Measurements from ENCODE around the gene ENPP6.

Gene ENPP6

DNA sequence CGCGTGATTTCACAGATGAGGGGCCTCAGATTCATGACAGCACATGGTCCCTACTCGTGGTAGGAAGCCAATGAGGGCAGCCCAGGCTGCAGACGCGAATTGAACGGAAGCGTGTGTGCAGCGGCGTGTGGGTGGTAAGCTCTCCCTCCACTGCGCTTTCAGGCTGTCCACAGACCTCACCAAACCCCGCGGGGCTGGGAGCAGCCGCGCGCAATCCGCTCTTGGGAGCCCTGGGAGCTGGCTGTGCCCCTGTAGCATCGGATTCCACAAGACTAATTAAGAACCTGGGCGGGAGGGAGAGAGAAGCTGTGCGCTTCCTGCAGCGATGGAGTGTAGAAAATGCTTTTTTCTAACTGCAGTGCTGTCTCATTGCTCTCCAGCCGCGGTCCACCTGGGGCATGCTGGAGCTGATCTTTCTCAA lies 177.7 kb downstream of the ENPP6 start (continued):
- TF ChIP-seq, protein P1, sequence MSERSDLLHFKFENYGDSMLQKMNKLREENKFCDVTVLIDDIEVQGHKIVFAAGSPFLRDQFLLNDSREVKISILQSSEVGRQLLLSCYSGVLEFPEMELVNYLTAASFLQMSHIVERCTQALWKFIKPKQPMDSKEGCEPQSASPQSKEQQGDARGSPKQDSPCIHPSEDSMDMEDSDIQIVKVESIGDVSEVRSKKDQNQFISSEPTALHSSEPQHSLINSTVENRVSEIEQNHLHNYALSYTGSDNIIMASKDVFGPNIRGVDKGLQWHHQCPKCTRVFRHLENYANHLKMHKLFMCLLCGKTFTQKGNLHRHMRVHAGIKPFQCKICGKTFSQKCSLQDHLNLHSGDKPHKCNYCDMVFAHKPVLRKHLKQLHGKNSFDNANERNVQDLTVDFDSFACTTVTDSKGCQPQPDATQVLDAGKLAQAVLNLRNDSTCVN (tag by site-specific recombination; optimal IDR thresholded peaks at IDR 0.05): no peak
- TF ChIP-seq ZNF157 (tag by site-specific recombination; IDR thresholded peaks at IDR 0.05) (no peak), KLF1 (tag by site-specific recombination; IDR thresholded peaks at IDR 0.05) (no peak), HOXA7 (CRISPR knock-in tag; IDR thresholded peaks at IDR 0.05; ENCODE audit: borderline replicate concordance) (no peak), ZNF211 (tag by site-specific recombination; IDR thresholded peaks at IDR 0.05; ENCODE audit: low read depth) (no peak), ZNF777 (tag by site-specific recombination; IDR thresholded peaks at IDR 0.05; ENCODE audit: borderline replicate concordance) (no peak), ZNF175 (tag by site-specific recombination; IDR thresholded peaks at IDR 0.05) (no peak), SP2 (tag by site-specific recombination; IDR thresholded peaks at IDR 0.05) (no peak)

Data from HEK293 (cell line).